ENCODE measurements around the gene CSTF1.
"Not testable (repeated sequence)": the region's sequence is repeated elsewhere in the genome, so short reads cannot be mapped to it uniquely, and the experiment has no call there.

CSTF1 gene

DNA sequence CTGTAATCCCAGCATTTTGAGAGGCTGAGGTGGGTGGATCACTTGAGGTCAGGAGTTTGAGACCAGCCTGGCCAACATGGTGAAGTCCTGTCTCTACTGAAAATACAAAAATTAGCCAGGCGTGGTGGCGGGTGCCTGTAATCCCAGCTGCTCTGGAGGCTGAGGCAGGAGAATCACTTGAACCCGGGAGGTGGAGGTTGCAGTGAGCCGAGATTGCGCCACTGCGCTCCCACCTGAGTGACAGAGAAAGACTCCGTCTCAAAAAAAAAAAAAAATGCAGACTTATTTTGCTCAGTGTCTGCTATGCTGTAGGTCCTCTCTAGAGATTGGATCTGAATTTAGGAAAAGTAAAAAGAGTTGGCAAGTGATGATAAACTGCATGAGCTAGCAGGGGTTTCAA lies 18.8 kb downstream of the CSTF1 start:
- not testable (repeated sequence) for DNase-seq

DNA sequence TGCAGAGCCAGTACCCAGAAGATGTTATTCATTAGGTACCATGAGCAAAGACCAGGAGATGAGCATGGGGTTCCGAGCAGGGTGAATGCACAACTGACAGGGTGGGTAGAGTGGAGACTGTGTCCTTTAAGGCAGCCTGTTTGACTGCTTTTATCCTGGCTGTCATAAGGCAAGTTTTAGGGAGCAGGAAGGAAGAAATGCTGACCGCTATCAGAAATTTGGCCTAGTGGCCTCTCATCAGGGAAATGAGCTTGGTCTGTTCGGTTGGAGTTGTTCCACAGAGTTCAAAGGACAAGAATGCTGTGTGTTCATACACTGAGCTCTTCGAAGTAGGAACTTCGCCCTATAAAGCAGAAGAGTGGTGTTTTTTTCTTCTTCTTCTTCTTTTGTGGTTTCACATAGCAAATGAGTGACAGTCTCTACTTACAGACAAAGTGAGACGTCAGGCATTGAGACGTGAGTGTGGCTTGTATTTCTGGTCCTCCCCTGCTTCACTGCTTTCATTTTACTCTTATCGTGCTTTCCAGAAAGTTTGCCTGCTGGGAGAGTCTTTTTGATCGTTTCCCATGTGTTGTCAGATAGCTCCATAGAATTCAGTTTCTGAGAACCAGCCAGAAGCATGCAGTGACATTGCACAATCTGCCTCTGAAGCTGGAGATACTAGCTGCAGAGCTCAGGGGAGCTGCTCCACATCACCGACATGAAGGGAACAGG lies 19.5 kb downstream of the CSTF1 start, which contains the start of gene CASS4:
Gene CASS4, plus strand, starts transcription at position 502 of the 714 bp plus-strand sequence. Its CDS starts 199 bp downstream, at position 701.
- no peak for DNase-seq

DNA sequence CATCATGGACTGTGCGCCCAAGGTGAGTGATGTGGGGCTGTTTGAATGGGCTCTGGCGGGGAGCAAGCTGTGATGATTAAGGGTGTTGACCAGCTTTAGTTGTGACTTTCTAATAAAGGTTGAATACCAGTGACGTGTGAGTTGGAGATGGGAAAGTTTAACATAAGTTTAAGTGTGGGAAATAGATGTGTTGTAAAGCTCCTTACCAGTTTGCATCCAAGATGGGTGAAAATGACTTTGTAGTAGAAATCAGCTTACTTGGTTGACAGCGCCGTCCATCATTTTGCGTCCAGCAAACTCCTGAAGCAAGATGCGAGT lies 20.0 kb downstream of the CSTF1 start:
- no peak for DNase-seq

GRCh38 chr20:56412949-56413348 lies 20.5 kb downstream of the CSTF1 start:
- DNase-seq: no peak

DNA sequence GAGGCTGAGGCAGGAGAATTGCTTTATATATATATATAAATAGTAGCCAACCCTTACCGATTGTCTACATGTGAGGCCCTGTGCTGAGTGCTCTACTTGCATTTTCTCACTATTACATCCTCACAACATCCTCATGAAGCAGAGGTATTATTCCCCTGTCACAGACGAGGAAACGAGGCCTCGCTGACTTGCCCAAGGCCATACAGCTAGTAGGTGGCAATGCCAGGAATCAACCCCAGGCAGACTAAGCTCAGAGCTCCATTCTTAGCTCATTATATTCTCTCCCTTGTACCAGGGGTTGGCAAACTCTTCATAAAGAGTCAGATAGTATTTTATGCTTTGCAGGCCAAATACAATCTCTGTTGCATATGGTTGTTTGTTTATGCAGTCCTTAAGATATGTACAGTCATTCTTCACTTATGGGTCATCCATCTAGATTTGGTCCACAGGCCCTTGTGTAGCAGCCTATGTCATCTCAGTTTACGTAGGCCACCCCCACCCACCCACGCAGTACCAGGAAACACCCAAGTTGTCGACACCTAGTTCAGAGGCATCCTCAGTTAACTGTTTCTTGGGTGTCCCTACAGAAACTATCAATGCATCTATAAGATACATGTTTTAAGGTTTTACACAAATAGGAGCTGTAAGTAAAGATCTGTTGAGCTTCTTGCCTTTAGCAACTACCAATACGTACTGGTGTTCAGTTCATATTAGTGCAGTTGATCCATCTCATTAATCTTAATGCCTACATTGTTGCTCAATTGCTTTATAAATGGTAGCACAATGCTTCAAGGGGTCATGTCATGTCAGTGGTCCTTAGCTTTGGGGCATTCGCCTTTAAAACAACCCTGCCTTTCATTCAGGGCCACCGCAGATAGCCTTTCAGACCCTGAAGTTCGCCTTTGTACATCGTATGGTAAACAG lies 22.7 kb downstream of the CSTF1 start:
- DNase-seq: no peak

DNA sequence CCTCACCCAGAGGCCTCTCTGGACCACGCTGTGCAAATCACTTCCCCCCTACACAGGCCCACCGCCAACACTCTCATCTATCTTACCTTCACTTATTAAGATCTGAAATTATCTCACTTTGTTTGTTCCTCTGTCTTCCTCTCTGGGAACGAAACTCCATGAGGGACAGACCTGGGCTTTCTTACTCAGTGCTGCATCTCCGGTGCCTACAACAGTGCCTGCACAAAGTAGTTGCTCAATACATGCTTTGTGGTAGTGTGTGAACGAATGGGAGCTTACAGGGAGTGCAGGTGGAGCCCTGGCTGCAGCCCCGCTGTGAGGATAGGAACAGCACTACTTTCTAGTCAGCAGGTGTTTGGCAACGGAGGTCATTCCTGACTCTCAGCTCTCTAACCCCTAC lies 25.0 kb downstream of the CSTF1 start:
- no peak for DNase-seq

- DNase-seq: no peak
Observed at GRCh38 chr20:56417911-56418310, 25.5 kb downstream of the CSTF1 start.

- no peak for DNase-seq
Observed at GRCh38 chr20:56418385-56418861, 26.0 kb downstream of the CSTF1 start.

DNA sequence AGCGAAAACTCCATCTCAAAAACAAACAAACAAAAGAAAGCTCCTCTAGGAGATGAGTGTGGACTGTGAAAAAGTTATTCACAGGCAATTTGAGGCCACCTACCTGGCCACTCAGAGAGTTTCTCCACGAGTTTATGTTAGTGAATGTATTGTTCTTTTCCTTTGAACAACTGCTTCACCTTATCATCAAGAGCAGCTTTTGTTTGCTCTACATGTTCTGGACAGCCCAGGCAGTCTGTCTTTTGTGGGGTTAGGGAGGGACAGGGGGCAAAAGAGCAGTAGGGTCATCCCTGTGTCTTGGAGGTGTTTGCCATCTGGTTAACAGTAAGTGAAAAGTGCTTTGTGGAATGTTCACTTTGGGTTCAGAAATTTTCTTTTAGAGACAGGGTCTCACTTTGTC lies 27.6 kb downstream of the CSTF1 start:
- DNase-seq: no peak

GRCh38 chr20:56420940-56421688 lies 28.7 kb downstream of the CSTF1 start:
- DNase-seq: no peak

DNA sequence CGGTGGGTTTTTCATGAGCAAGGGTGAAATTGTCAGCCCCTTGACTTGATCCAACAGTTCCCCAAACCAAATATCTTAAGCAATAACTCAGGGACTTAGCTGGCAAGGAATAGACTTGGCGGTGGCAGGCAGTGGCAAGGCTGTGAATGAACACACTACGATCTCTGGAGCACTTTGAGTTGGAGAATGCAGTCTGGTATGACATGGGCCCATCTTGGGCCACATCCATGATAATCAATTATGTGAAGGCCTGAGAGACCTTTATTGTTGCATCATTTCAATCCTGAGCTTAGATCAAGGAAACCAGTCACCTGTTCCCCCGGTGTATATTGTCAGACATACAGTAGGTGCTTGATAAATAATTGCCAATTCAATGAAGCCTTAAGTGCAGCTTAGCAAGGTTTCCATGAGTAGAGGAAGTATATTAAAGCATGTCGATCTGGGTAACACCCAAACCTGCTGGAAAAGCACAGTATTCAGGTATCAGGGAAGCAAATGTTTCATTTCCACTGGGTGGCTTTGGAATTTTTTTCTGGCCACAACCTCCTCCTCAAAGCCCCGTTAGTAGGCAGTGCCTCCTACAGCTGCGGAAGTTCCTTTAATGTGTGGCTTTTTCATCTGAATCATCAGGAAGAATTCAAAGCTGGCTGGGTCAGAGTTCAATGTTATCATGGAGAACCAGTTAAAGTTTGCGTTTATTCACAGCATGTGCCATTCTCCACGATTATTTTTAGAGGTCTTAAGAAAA lies 29.8 kb downstream of the CSTF1 start:
- DNase-seq: no peak

- no peak for DNase-seq
Observed at GRCh38 chr20:56422824-56423189, 30.4 kb downstream of the CSTF1 start.

- no peak for DNase-seq
Observed at GRCh38 chr20:56423211-56423610, 30.8 kb downstream of the CSTF1 start.

- DNase-seq: no peak
Observed at GRCh38 chr20:56423886-56424285, 31.4 kb downstream of the CSTF1 start.

DNA sequence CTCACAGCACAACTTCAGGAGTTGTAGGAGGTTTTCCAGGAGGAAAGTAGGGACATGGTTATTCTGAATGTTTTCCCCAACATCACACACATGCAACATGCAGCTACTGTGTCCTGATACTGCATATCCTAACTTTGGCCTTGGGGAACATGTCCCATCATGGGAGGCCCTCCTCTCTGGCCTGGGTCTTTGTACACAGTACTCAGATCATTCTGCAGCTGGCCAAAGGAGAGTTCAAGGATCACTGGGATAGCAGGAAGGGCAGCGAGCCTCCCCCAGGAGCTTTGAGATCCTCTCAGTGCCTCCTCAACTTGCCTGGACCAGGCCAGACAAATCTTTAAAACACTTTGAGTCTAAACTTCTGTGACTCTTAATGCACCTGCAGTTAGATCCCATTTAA lies 32.5 kb downstream of the CSTF1 start:
- no peak for DNase-seq

DNA sequence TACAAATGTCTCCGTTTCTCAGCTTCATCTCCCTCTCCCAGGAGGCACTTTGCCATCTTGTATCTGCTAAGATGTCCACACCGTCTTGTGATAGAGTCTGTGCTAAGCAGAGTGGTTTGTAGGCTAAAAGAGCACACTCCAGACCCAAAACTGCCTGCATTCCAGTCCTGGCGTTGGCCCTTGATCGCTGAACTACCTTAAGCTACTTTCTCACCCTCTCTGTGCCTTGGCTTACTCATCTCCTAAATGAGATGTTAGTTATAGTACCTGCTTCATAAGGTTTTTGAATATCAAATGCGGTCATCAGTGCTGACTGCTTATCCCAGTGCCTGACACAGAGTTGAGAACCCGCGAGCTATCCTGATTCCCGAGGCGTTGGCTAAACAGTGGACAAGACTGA lies 33.6 kb downstream of the CSTF1 start:
- DNase-seq: no peak

GRCh38 chr20:56426926-56427325 lies 34.5 kb downstream of the CSTF1 start:
- DNase-seq: no peak

DNA sequence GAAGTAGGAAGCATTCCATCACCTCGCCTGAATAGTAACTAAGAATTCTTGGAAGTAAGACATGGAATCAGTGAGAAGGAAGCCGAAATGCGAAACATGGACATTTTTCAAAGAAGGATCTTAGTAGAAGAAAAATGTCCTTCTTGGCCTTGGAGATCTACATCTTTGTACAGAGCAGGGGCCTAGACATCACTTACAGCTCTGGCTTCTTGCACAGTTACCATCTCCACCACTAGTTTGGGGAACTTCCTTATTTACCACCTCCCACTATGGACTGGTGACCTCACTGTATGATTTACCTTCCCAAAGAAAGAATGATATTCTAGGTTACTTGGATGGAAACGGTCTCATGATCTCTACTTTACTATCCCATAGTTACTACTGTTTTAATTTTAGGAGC lies 35.4 kb downstream of the CSTF1 start:
- DNase-seq: no peak

- DNase-seq: no peak
Observed at GRCh38 chr20:56428410-56428809, 36.0 kb downstream of the CSTF1 start.

DNA sequence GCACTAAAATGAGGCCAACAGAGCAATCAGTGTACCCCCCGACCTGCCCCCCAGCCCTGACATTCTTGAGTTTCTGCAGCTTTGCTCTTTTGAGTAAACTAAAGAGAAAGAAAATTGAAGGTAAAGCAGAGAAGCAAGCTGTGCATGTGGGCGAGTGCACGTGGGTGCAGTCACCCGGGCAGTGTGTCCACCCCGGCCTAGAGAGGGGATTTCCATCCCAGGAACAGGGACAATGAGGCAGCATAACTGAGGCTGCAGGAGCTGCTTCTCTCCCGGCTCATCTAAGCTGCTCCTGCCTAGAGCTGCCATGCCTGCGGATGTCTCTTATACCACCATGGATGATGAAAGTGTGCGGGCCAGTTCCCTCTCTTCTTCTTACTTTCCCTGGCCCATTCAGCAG lies 36.4 kb downstream of the CSTF1 start:
- DNase-seq: no peak

GRCh38 chr20:56429502-56429901 lies 37.1 kb downstream of the CSTF1 start:
- no peak for DNase-seq

DNA sequence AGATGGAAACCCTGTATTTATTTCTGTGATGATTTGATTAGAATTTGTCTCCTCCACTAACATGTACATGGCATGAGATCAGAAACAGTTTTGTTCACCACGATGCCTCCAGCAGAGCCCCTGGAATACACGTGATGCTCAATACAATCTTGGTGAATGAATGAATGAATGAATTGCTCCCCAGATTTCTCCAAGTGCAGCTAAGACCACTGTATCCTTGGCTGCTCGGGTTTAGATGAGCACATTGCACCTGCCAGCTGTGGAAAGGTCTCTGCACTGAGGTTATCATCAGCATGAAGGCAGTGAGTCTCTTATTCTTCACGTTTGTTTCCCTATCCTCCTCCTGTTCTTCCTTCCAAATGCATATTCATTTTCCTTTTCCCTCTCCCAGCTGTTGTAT lies 37.5 kb downstream of the CSTF1 start:
- DNase-seq: no peak

- DNase-seq: no peak
Observed at GRCh38 chr20:56430461-56430860, 38.0 kb downstream of the CSTF1 start.

Measured in NCI-H1417 treated with DMSO at 0.1 percent for 48 hours (cell line).